T-helper 2 cell treated with Interferon-gamma antibody and Interleukin-4, amounts not matched to agents 5 μg/mL and 100 μg/mL, for 36 hours (primary cell): ENCODE data around the gene USE1.

Experiments used
- DNase-seq: peaks from one replicate; pipeline ENCODE4 v3.0.0; 2021; ENCODE audit warnings: low spot score
- H3K27ac Mint-ChIP-seq: one replicate; pipeline ENCODE4 v1.8.0; 2021; ENCODE audit warnings: mild to moderate bottlenecking, mixed read lengths
- H3K27me3 Mint-ChIP-seq: one replicate; pipeline ENCODE4 v1.8.0; 2021; ENCODE audit warnings: low read depth, mixed read lengths
- H3K36me3 Mint-ChIP-seq: one replicate; pipeline ENCODE4 v1.8.0; 2021; ENCODE audit warnings: low read depth, mixed read lengths
- H3K4me1 Mint-ChIP-seq: one replicate; pipeline ENCODE4 v1.8.0; 2021; ENCODE audit warnings: low read depth, mixed read lengths
- H3K4me3 Mint-ChIP-seq: one replicate; pipeline ENCODE4 v1.8.0; 2022; ENCODE audit warnings: mild to moderate bottlenecking, moderate library complexity, mixed read lengths
- H3K9me3 Mint-ChIP-seq: one replicate; pipeline ENCODE4 v1.8.0; 2021; ENCODE audit warnings: mixed read lengths

USE1 gene

GRCh38 chr19:17194608-17195007, 20.5 kb upstream of the USE1 start:
- Mint-ChIP-seq H3K4me3 (no peak overlapping the region), H3K27ac (no peak overlapping the region), H3K36me3 (peaks cover 49% of the 10 kb centered on the region), H3K9me3 (no peaks in the 10 kb centered on the region), H3K27me3 (no peaks in the 10 kb centered on the region), H3K4me1 (no peaks in the 10 kb centered on the region)
- no peak for DNase-seq

- peaks cover 51% of the 10 kb centered on the region for H3K36me3 Mint-ChIP-seq
- DNase-seq, result no peak
- no peak overlapping the region for H3K4me3 Mint-ChIP-seq
- H3K27ac Mint-ChIP-seq, result no peak overlapping the region
- no peaks in the 10 kb centered on the region for H3K9me3 Mint-ChIP-seq
- H3K27me3 Mint-ChIP-seq, result no peaks in the 10 kb centered on the region
- no peaks in the 10 kb centered on the region for H3K4me1 Mint-ChIP-seq
These were observed 20.1 kb upstream of the USE1 start for GRCh38 chr19:17195106-17195505.

GRCh38 chr19:17196610-17197009, 18.5 kb upstream of the USE1 start:
- Mint-ChIP-seq H3K27ac (no peak overlapping the region), H3K4me3 (no peak overlapping the region), H3K27me3 (no peaks in the 10 kb centered on the region), H3K4me1 (no peaks in the 10 kb centered on the region), H3K9me3 (no peaks in the 10 kb centered on the region), H3K36me3 (peaks cover 57% of the 10 kb centered on the region)
- DNase-seq, result no peak

GRCh38 chr19:17197666-17198065, 17.5 kb upstream of the USE1 start:
- Mint-ChIP-seq H3K4me3 (no peak overlapping the region), H3K4me1 (no peaks in the 10 kb centered on the region), H3K27ac (no peak overlapping the region), H3K36me3 (peaks cover 66% of the 10 kb centered on the region), H3K27me3 (no peaks in the 10 kb centered on the region), H3K9me3 (no peaks in the 10 kb centered on the region)
- no peak for DNase-seq

- peaks cover 73% of the 10 kb centered on the region for H3K36me3 Mint-ChIP-seq
- H3K27me3 Mint-ChIP-seq, result no peaks in the 10 kb centered on the region
- no peak overlapping the region for H3K27ac Mint-ChIP-seq
- DNase-seq, result no peak
- H3K4me1 Mint-ChIP-seq, result no peaks in the 10 kb centered on the region
- no peak overlapping the region for H3K4me3 Mint-ChIP-seq
- H3K9me3 Mint-ChIP-seq, result no peaks in the 10 kb centered on the region
These were observed 14.6 kb upstream of the USE1 start for GRCh38 chr19:17200408-17201079.

GRCh38 chr19:17202249-17202648, 12.9 kb upstream of the USE1 start:
- DNase-seq, result no peak
- H3K4me1 Mint-ChIP-seq, result no peaks in the 10 kb centered on the region
- no peak overlapping the region for H3K4me3 Mint-ChIP-seq
- H3K27ac Mint-ChIP-seq, result no peak overlapping the region
- H3K27me3 Mint-ChIP-seq, result no peaks in the 10 kb centered on the region
- H3K36me3 Mint-ChIP-seq, result peaks cover 69% of the 10 kb centered on the region
- no peaks in the 10 kb centered on the region for H3K9me3 Mint-ChIP-seq

GRCh38 chr19:17202713-17203112, 12.4 kb upstream of the USE1 start:
- Mint-ChIP-seq H3K36me3 (peaks cover 64% of the 10 kb centered on the region), H3K27me3 (no peaks in the 10 kb centered on the region), H3K4me3 (no peak overlapping the region), H3K9me3 (no peaks in the 10 kb centered on the region), H3K27ac (no peak overlapping the region), H3K4me1 (no peaks in the 10 kb centered on the region)
- DNase-seq, result no peak

- Mint-ChIP-seq H3K9me3 (no peaks in the 10 kb centered on the region), H3K4me3 (no peak overlapping the region), H3K27ac (no peak overlapping the region), H3K27me3 (no peaks in the 10 kb centered on the region), H3K4me1 (peaks cover 10% of the 10 kb centered on the region), H3K36me3 (peaks cover 64% of the 10 kb centered on the region)
- peak; percentile 28 for DNase-seq
These were observed 9.7 kb upstream of the USE1 start for GRCh38 chr19:17205237-17206140.

- Mint-ChIP-seq H3K4me3 (no peak overlapping the region), H3K27ac (no peak overlapping the region), H3K36me3 (peaks cover 52% of the 10 kb centered on the region)
These were observed 8.2 kb upstream of the USE1 start for GRCh38 chr19:17206736-17207581.

GRCh38 chr19:17209126-17210036, 5.8 kb upstream of the USE1 start:
- peaks cover 10% of the 10 kb centered on the region for H3K4me1 Mint-ChIP-seq
- no peaks in the 10 kb centered on the region for H3K27me3 Mint-ChIP-seq
- no peaks in the 10 kb centered on the region for H3K9me3 Mint-ChIP-seq
- peaks cover 38% of the 10 kb centered on the region for H3K36me3 Mint-ChIP-seq
- H3K4me3 Mint-ChIP-seq, result no peak overlapping the region
- H3K27ac Mint-ChIP-seq, result peak overlapping the region; percentile 28
- peak; percentile 20 for DNase-seq

More at GRCh38 chr19:17206736-17207581, 8.2 kb upstream of the USE1 start:
- H3K4me1 Mint-ChIP-seq, result peaks cover 10% of the 10 kb centered on the region
- no peak for DNase-seq
- no peaks in the 10 kb centered on the region for H3K27me3 Mint-ChIP-seq
- no peaks in the 10 kb centered on the region for H3K9me3 Mint-ChIP-seq

- H3K4me3 Mint-ChIP-seq, result no peak overlapping the region
- H3K9me3 Mint-ChIP-seq, result no peaks in the 10 kb centered on the region
- H3K27ac Mint-ChIP-seq, result no peak overlapping the region
- H3K4me1 Mint-ChIP-seq, result peaks cover 14% of the 10 kb centered on the region
- H3K27me3 Mint-ChIP-seq, result no peaks in the 10 kb centered on the region
- DNase-seq, result no peak
- H3K36me3 Mint-ChIP-seq, result peaks cover 36% of the 10 kb centered on the region
These were observed 4.9 kb upstream of the USE1 start for GRCh38 chr19:17210296-17210695.

- peaks cover 20% of the 10 kb centered on the region for H3K4me1 Mint-ChIP-seq
- peaks cover 43% of the 10 kb centered on the region for H3K36me3 Mint-ChIP-seq
- H3K27ac Mint-ChIP-seq, result no peak overlapping the region
- H3K9me3 Mint-ChIP-seq, result no peaks in the 10 kb centered on the region
- no peak overlapping the region for H3K4me3 Mint-ChIP-seq
- H3K27me3 Mint-ChIP-seq, result no peaks in the 10 kb centered on the region
- no peak for DNase-seq
These were observed 3.4 kb upstream of the USE1 start for GRCh38 chr19:17211547-17212446.
